ENCODE results near the gene LAMA5. TPM values are rescaled to one million over a fixed set of nuclear protein-coding genes. Genes with fewer than 3 reads are reported as not detected.

The LAMA5 gene
- total and polyA plus RNA-seq, 3 experiments from 2014 or later, result 0.13 to 0.78 TPM; not detected in 1

DNA sequence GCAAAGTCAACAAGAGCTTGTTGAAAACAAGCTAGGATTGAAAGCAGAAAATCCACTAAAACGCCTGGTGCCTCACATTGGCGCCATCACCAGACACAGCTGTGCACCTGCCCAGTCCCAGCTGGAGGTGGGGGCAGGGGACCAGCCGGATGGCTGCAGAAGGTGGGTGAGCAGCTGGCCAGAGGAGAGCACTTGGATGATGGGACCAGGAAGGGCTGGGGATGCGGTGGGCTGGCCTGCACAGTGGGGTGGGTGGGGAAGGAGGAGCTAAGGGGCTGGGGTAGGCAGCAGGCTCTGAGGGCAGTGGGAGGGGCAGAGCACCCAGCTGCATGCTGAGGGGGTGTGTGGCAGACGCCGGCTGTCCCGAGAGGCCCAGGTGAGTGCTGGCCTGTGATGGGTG, 32.9 kb upstream of the LAMA5 start:
- CTCF ChIA-PET, result interaction anchor here (1.5 kb wide), 1 partner anchor 17 kb away, joined by 4 read pairs; no protein-coding TSS in a partner anchor

GRCh38 chr20:62398120-62398821, 31.2 kb upstream of the LAMA5 start:
- Mint-ChIP-seq H3K27me3 (no peaks in the 10 kb centered on the region), H3K4me3 (no peak overlapping the region), H3K27ac (peak overlapping the region in 1 of 8 donors; percentile 23), H3K9me3 (no peaks in the 10 kb centered on the region), H3K36me3 (peaks cover 0 to 22% (median 3%) of the 10 kb centered on the region in 3 donors), H3K4me1 (peaks cover 0 to 3% (median 2%) of the 10 kb centered on the region in 3 donors)
- POLR2A ChIA-PET, result no interaction called here
- Histone ChIP-seq H3K27ac (ENCODE audit: low read depth, low read length) (no peak overlapping the region), H3K4me3 (ENCODE audit: low read length) (no peak overlapping the region), H3K4me1 (ENCODE audit: insufficient read depth, low read length) (no peaks in the 10 kb centered on the region), H3K9me3 (ENCODE audit: low read length) (no peaks in the 10 kb centered on the region), H3K27me3 (ENCODE audit: insufficient read depth, low read length, poor library complexity, severe bottlenecking) (no peaks in the 10 kb centered on the region), H3K36me3 (ENCODE audit: insufficient read depth, low read length) (no peaks in the 10 kb centered on the region)
- no peak for DNase-seq
- CTCF ChIA-PET, result no interaction called here

More for the DNA sequence above, 32.9 kb upstream of the LAMA5 start:
- DNase-seq, result no peak
- no peak overlapping the region for H3K4me3 ChIP-seq (ENCODE audit: low read length)
- H3K27me3 ChIP-seq (ENCODE audit: insufficient read depth, low read length, poor library complexity, severe bottlenecking), result no peaks in the 10 kb centered on the region
- no peaks in the 10 kb centered on the region for H3K27me3 Mint-ChIP-seq
- H3K36me3 ChIP-seq (ENCODE audit: insufficient read depth, low read length), result no peaks in the 10 kb centered on the region
- POLR2A ChIA-PET, result no interaction called here
- H3K9me3 Mint-ChIP-seq, result no peaks in the 10 kb centered on the region
- H3K4me1 Mint-ChIP-seq, result peaks cover 4 to 13% (median 6%) of the 10 kb centered on the region in 3 donors
- no peak overlapping the region for H3K27ac Mint-ChIP-seq
- no peaks in the 10 kb centered on the region for H3K9me3 ChIP-seq (ENCODE audit: low read length)
- H3K4me1 ChIP-seq (ENCODE audit: insufficient read depth, low read length), result no peaks in the 10 kb centered on the region
- no peak overlapping the region for H3K4me3 Mint-ChIP-seq
- peaks cover 0 to 12% (median 3%) of the 10 kb centered on the region in 3 donors for H3K36me3 Mint-ChIP-seq
- no peak overlapping the region for H3K27ac ChIP-seq (ENCODE audit: low read depth, low read length)

DNA sequence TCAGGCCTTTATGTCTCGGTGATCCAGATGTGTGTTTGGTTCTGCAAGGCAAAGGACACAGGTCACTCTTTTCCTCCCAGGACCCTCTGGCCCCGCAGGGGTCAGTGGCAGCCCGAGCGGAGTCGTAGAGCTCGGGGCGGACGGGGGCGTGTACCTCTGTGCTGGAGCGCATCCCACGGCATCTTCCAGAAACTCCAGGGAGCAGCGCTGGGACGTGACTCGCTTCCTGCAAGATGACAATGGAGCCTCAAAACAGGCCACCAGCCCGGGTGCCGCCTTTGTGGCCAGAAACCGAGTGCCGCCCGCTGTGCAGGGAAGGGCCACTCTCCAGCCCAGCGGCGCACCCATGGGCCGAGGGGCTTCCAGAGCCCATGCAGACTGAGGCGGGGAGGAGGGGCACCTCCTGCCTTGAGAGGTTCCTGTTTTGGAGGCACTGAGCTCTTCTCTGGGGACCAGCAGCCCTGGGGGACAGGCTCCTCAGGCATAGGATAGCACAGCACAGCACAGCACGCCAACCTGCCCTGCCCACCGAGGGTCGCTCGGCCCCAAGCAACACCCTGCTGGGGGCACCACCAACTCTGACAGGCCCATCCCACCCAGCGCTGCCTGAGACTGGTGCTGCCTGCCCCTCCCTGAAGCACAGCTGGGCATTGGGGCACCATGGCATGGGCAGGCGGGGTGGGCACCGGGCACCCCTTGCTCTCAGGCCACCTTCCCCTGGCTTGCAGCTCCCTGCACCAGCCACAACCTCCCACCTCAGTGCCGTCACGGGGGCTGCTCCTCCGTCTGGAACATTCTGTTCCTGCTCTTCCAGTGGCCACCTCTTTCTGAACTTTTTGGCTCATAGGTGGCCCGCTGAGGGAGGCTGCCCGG, 29.5 kb upstream of the LAMA5 start:
- H3K9me3 Mint-ChIP-seq, result no peaks in the 10 kb centered on the region
- peaks cover 0 to 31% (median 3%) of the 10 kb centered on the region in 3 donors for H3K36me3 Mint-ChIP-seq
- Histone ChIP-seq H3K9me3 (ENCODE audit: low read length) (no peaks in the 10 kb centered on the region), H3K27me3 (ENCODE audit: insufficient read depth, low read length, poor library complexity, severe bottlenecking) (no peaks in the 10 kb centered on the region), H3K27ac (ENCODE audit: low read depth, low read length) (no peak overlapping the region), H3K36me3 (ENCODE audit: insufficient read depth, low read length) (no peaks in the 10 kb centered on the region), H3K4me1 (ENCODE audit: insufficient read depth, low read length) (no peaks in the 10 kb centered on the region), H3K4me3 (ENCODE audit: low read length) (no peak overlapping the region)
- no peak overlapping the region for H3K27ac Mint-ChIP-seq
- H3K4me1 Mint-ChIP-seq, result no peaks in the 10 kb centered on the region
- POLR2A ChIA-PET, result no interaction called here
- H3K27me3 Mint-ChIP-seq, result no peaks in the 10 kb centered on the region
- CTCF ChIA-PET, result interaction anchor here (1.1 kb wide), 1 partner anchor 14 kb away, joined by 3 read pairs; no protein-coding TSS in a partner anchor
- no peak for DNase-seq
- peak overlapping the region in 1 of 7 donors; percentile 8 for H3K4me3 Mint-ChIP-seq

DNA sequence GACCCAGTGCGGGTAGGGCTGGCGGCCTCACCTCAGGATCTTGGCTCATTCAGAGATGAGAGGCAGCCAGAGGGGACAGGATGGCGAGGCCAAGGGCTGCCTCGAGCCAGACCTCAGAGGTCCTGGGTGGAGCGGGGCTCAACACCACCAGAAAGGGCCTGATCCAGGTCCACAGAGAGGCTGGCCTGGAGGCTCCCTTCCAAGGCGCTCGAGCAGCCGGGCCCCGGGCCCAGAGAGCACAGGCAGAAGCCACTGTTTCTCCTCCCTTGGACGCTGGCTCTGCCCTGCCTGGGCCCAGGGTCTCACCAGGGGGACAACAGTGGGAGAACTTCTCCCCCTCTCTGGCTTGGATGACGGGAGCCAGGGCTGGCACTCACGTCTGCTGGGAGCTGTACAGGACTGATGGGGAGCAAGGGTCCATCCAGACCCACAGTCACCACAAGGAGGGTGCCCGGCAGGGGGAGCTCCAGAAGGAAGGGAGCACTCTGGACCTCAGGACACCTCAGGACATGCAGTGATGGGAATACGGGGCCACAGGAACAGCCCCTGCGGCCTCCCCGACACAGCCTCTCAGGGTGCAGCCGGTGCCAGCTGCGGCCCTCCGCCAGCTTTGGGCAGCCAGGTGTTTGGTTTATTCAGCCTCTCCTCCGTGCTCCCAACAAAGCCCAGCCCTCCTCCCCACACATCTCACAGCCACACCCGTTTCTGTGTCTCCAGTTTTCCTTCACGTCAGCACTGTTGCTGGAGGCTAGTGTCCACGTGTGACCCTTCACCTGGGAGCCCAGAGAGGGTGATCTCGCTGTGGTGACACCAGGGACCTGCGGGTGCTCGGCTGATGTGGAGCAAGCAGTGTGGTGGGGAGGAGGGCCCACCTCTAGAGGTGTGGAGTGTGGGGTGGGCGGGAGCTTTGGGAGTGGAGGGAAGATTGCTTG, 28.5 kb upstream of the LAMA5 start:
- no peak overlapping the region for H3K27ac ChIP-seq (ENCODE audit: low read depth, low read length)
- Mint-ChIP-seq H3K27me3 (no peaks in the 10 kb centered on the region), H3K4me1 (no peaks in the 10 kb centered on the region), H3K36me3 (peaks cover 0 to 33% (median 4%) of the 10 kb centered on the region in 3 donors), H3K9me3 (no peaks in the 10 kb centered on the region), H3K27ac (no peak overlapping the region), H3K4me3 (no peak overlapping the region)
- DNase-seq, result no peak
- H3K36me3 ChIP-seq (ENCODE audit: insufficient read depth, low read length), result no peaks in the 10 kb centered on the region
- ChIA-PET POLR2A (no interaction called here), CTCF (no interaction called here)
- H3K9me3 ChIP-seq (ENCODE audit: low read length), result no peaks in the 10 kb centered on the region
- no peak overlapping the region for H3K4me3 ChIP-seq (ENCODE audit: low read length)
- no peaks in the 10 kb centered on the region for H3K27me3 ChIP-seq (ENCODE audit: insufficient read depth, low read length, poor library complexity, severe bottlenecking)
- H3K4me1 ChIP-seq (ENCODE audit: insufficient read depth, low read length), result no peaks in the 10 kb centered on the region

DNA sequence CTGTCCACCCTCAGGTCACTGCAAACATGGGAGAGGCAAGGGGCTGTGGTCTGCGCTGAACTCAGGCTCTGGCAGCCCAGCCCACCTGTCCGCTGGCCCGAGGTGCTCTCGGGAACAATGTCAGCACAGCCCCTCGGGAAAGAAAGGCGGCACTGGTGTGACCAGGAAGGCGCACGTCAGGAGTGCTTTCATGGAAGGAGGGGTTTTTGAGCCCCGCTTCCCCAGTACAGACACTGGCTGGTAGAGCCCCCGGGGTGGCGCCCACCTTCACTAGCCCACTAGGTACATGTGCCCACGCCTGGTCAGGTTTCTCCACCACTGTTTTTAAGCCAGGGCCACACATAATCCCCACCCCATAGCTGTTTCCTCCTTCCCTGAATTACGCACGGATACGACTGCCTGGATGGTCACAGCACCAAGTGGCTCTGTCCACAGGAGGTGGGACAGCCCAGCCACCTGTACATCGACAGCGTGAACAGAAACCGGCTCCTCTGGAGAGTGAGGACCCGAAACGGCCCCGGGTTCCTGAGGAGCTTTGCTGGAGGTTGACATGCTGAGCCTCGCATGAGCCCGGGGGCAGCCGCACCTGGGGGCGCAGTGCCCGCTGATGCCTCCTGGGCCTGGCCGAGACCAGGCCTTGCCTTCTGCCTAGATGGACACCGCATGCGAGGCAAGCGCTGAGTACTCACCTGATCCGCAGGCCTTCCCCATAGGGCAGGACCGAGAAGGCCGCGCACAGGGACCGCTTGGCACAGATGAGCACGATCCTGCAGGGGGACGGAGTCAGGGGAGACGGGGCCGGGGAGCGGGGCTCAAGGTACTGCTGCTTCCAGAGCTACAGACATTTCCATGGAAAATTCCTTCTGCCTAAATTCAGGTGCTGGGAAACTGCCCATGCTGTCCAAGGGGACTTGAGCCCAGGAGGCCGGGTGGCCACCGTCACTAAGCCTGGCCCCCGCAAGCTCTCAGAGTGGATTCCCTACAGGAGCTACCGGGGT, 27.4 kb upstream of the LAMA5 start:
- H3K36me3 Mint-ChIP-seq, result peaks cover 0 to 43% (median 8%) of the 10 kb centered on the region in 3 donors
- peaks cover 0 to 5% (median 0%) of the 10 kb centered on the region in 3 donors for H3K4me1 Mint-ChIP-seq
- no peak for DNase-seq
- ChIA-PET CTCF (interaction anchor here (1.4 kb wide), 1 partner anchor 12 kb away, joined by 5 read pairs; no protein-coding TSS in a partner anchor), POLR2A (no interaction called here)
- no peak overlapping the region for H3K4me3 ChIP-seq (ENCODE audit: low read length)
- H3K36me3 ChIP-seq (ENCODE audit: insufficient read depth, low read length), result no peaks in the 10 kb centered on the region
- no peaks in the 10 kb centered on the region for H3K9me3 ChIP-seq (ENCODE audit: low read length)
- H3K4me3 Mint-ChIP-seq, result no peak overlapping the region
- peak overlapping the region in 1 of 8 donors; percentile 38 for H3K27ac Mint-ChIP-seq
- H3K27me3 ChIP-seq (ENCODE audit: insufficient read depth, low read length, poor library complexity, severe bottlenecking), result no peaks in the 10 kb centered on the region
- no peaks in the 10 kb centered on the region for H3K27me3 Mint-ChIP-seq
- no peak overlapping the region for H3K27ac ChIP-seq (ENCODE audit: low read depth, low read length)
- H3K4me1 ChIP-seq (ENCODE audit: insufficient read depth, low read length), result no peaks in the 10 kb centered on the region
- no peaks in the 10 kb centered on the region for H3K9me3 Mint-ChIP-seq

- no peaks in the 10 kb centered on the region for H3K27me3 Mint-ChIP-seq
- CTCF ChIA-PET, result interaction anchor here (1.4 kb wide), 1 partner anchor 11 kb away, joined by 5 read pairs; no protein-coding TSS in a partner anchor
- DNase-seq, result no peak
- H3K4me1 Mint-ChIP-seq, result peaks cover 4 to 12% (median 5%) of the 10 kb centered on the region in 3 donors
- H3K36me3 ChIP-seq (ENCODE audit: insufficient read depth, low read length), result peaks cover 3% of the 10 kb centered on the region
- no peaks in the 10 kb centered on the region for H3K9me3 ChIP-seq (ENCODE audit: low read length)
- no peak overlapping the region for H3K27ac ChIP-seq (ENCODE audit: low read depth, low read length)
- POLR2A ChIA-PET, result no interaction called here
- no peaks in the 10 kb centered on the region for H3K27me3 ChIP-seq (ENCODE audit: insufficient read depth, low read length, poor library complexity, severe bottlenecking)
- H3K4me1 ChIP-seq (ENCODE audit: insufficient read depth, low read length), result peaks cover under 1% of the 10 kb centered on the region
- peaks cover 0 to 50% (median 8%) of the 10 kb centered on the region in 3 donors for H3K36me3 Mint-ChIP-seq
- no peak overlapping the region for H3K27ac Mint-ChIP-seq
- H3K4me3 Mint-ChIP-seq, result no peak overlapping the region
- no peaks in the 10 kb centered on the region for H3K9me3 Mint-ChIP-seq
- no peak overlapping the region for H3K4me3 ChIP-seq (ENCODE audit: low read length)
Observed at GRCh38 chr20:62393830-62394229, 26.7 kb upstream of the LAMA5 start.

GRCh38 chr20:62393335-62393665, 26.2 kb upstream of the LAMA5 start:
- H3K27me3 Mint-ChIP-seq, result no peaks in the 10 kb centered on the region
- H3K4me3 Mint-ChIP-seq, result no peak overlapping the region
- DNase-seq, result no peak
- Histone ChIP-seq H3K36me3 (ENCODE audit: insufficient read depth, low read length) (peaks cover 8% of the 10 kb centered on the region), H3K27me3 (ENCODE audit: insufficient read depth, low read length, poor library complexity, severe bottlenecking) (no peaks in the 10 kb centered on the region), H3K9me3 (ENCODE audit: low read length) (no peaks in the 10 kb centered on the region), H3K4me3 (ENCODE audit: low read length) (no peak overlapping the region), H3K4me1 (ENCODE audit: insufficient read depth, low read length) (peaks cover 5% of the 10 kb centered on the region), H3K27ac (ENCODE audit: low read depth, low read length) (no peak overlapping the region)
- H3K4me1 Mint-ChIP-seq, result peaks cover 10 to 18% (median 11%) of the 10 kb centered on the region in 3 donors
- H3K36me3 Mint-ChIP-seq, result peaks cover 0 to 55% (median 8%) of the 10 kb centered on the region in 3 donors
- no peaks in the 10 kb centered on the region for H3K9me3 Mint-ChIP-seq
- CTCF ChIA-PET, result interaction anchor here (1.4 kb wide), 1 partner anchor 10 kb away, joined by 5 read pairs; no protein-coding TSS in a partner anchor
- peak overlapping the region in 1 of 8 donors; percentile 42 for H3K27ac Mint-ChIP-seq
- POLR2A ChIA-PET, result no interaction called here
